ENCODE results near the gene TTC19.
"Not testable (repeated sequence)": the region's sequence is repeated elsewhere in the genome, so short reads cannot be mapped to it uniquely, and the experiment has no call there.

TTC19 gene

GRCh38 chr17:15973834-15974233, 25.8 kb upstream of the TTC19 start:
- DNase-seq = no peak

- no peak for DNase-seq
Observed at GRCh38 chr17:15977894-15978293, 21.7 kb upstream of the TTC19 start.

- DNase-seq = no peak
Observed at GRCh38 chr17:15978606-15979005, 21.0 kb upstream of the TTC19 start.

GRCh38 chr17:15979013-15979412, 20.6 kb upstream of the TTC19 start:
- not testable (repeated sequence) for DNase-seq

- no peak for DNase-seq
Observed at GRCh38 chr17:15981208-15981607, 18.4 kb upstream of the TTC19 start.

- no peak for DNase-seq
Observed at GRCh38 chr17:15981646-15982580, 17.7 kb upstream of the TTC19 start.

GRCh38 chr17:15996322-15996721, 3.3 kb upstream of the TTC19 start:
- no peak for DNase-seq

GRCh38 chr17:15998031-15998562, 1.5 kb upstream of the TTC19 start:
- DNase-seq = no peak

GRCh38 chr17:15999974-16000827, 577 bp downstream of the TTC19 start:
- no peak for DNase-seq

- no peak for DNase-seq
Observed at GRCh38 chr17:16001226-16001897, 1.7 kb downstream of the TTC19 start.

- DNase-seq = no peak
Observed at GRCh38 chr17:16002708-16003260, 3.2 kb downstream of the TTC19 start.

- no peak for DNase-seq
Observed at GRCh38 chr17:16003841-16004240, 4.2 kb downstream of the TTC19 start.

GRCh38 chr17:16005636-16006035, 6.0 kb downstream of the TTC19 start:
- DNase-seq = no peak

GRCh38 chr17:16007439-16007838, 7.8 kb downstream of the TTC19 start:
- DNase-seq = no peak

GRCh38 chr17:16013943-16014407, 14.4 kb downstream of the TTC19 start:
- no peak for DNase-seq

- DNase-seq = no peak
Observed at GRCh38 chr17:16019347-16019746, 19.7 kb downstream of the TTC19 start.

- no peak for DNase-seq
Observed at GRCh38 chr17:16023881-16024280, 24.3 kb downstream of the TTC19 start.

- no peak for DNase-seq
Observed at GRCh38 chr17:16025202-16025601, 25.6 kb downstream of the TTC19 start.

- DNase-seq = no peak
Observed at GRCh38 chr17:16026895-16027294, 27.3 kb downstream of the TTC19 start.

GRCh38 chr17:16027708-16028584, 28.3 kb downstream of the TTC19 start:
- no peak for DNase-seq

- DNase-seq = no peak
Observed at GRCh38 chr17:16033729-16034349, 34.2 kb downstream of the TTC19 start.
